HEK293 (cell line): ENCODE data around the gene DGUOK.

Experiments
- REPIN1 ChIP-seq: fragments of 450-650 bp; formaldehyde crosslinking; IDR thresholded peaks from 2 replicates; pipeline ENCODE4 v1.5.1; 2017; ENCODE audit warnings: missing biosample characterization, missing genetic modification characterization, low read depth
- REST ChIP-seq: fragments of 450-650 bp; formaldehyde crosslinking; IDR thresholded peaks from 2 replicates; pipeline ENCODE4 v1.5.1; 2016; ENCODE audit warnings: missing biosample characterization, missing genetic modification characterization
- ZBTB1 ChIP-seq: fragments of 450-650 bp; formaldehyde crosslinking; IDR thresholded peaks from 2 replicates; pipeline ENCODE4 v1.5.1; 2016; ENCODE audit warnings: missing biosample characterization, missing genetic modification characterization
- ZNF121 ChIP-seq: fragments of 450-650 bp; formaldehyde crosslinking; IDR thresholded peaks from 2 replicates; pipeline ENCODE4 v1.5.1; 2016; ENCODE audit warnings: missing biosample characterization, missing genetic modification characterization
- TF ChIP-seq, protein P1 (sequence below): fragments of 450-650 bp; formaldehyde crosslinking; IDR thresholded peaks from 2 replicates; pipeline ENCODE4 v1.5.1; 2016; ENCODE audit warnings: missing biosample characterization, missing genetic modification characterization

GRCh38 chr2:73895473-73895872 lies 31.2 kb upstream of the DGUOK start:
- TF ChIP-seq, protein P1, sequence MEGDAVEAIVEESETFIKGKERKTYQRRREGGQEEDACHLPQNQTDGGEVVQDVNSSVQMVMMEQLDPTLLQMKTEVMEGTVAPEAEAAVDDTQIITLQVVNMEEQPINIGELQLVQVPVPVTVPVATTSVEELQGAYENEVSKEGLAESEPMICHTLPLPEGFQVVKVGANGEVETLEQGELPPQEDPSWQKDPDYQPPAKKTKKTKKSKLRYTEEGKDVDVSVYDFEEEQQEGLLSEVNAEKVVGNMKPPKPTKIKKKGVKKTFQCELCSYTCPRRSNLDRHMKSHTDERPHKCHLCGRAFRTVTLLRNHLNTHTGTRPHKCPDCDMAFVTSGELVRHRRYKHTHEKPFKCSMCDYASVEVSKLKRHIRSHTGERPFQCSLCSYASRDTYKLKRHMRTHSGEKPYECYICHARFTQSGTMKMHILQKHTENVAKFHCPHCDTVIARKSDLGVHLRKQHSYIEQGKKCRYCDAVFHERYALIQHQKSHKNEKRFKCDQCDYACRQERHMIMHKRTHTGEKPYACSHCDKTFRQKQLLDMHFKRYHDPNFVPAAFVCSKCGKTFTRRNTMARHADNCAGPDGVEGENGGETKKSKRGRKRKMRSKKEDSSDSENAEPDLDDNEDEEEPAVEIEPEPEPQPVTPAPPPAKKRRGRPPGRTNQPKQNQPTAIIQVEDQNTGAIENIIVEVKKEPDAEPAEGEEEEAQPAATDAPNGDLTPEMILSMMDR: no peak
- TF ChIP-seq REST (tag by site-specific recombination) (no peak), REPIN1 (tag by site-specific recombination) (no peak), ZBTB1 (tag by site-specific recombination) (no peak), ZNF121 (tag by site-specific recombination) (no peak)
